GM03348 (cell line): ENCODE measurements around the gene FAM89A.
"Not testable (repeated sequence)": the region's sequence is repeated elsewhere in the genome, so short reads cannot be mapped to it uniquely, and the experiment has no call there.

ENCODE experiments used
- DNase-seq: peaks from one replicate; pipeline ENCODE4 v3.0.0; 2012; ENCODE audit warnings: low spot score

Gene FAM89A

GRCh38 chr1:231032963-231033362 lies 7.1 kb downstream of the FAM89A start:
- DNase-seq, result no peak

- no peak for DNase-seq
Observed at GRCh38 chr1:231029841-231030240, 10.2 kb downstream of the FAM89A start.

- DNase-seq, result not testable (repeated sequence)
Observed at GRCh38 chr1:231029247-231029646, 10.8 kb downstream of the FAM89A start.

GRCh38 chr1:231028682-231029081 lies 11.4 kb downstream of the FAM89A start:
- DNase-seq, result no peak

GRCh38 chr1:231027971-231028370 lies 12.1 kb downstream of the FAM89A start:
- no peak for DNase-seq

- DNase-seq, result no peak
Observed at GRCh38 chr1:231027136-231027925, 12.7 kb downstream of the FAM89A start.

DNA sequence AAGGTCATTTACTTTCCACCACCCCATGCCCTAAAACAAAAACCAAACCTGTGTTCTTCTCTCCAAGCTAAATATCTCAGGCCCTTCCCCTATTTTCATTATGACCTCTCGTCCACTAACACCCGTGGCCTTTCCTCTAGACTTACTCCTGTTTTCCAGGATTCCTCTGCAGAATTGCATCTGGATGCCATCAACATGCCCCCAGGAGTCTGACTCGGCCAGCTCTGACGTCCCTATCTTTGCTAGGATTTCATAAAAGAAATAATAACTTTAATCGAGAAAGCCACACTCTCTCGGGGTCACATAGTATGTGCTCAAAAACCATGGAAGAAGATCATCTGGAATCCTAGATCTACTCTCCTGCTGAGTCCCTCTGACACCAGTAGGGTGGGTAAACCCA lies 13.5 kb downstream of the FAM89A start:
- DNase-seq, result no peak

GRCh38 chr1:231023150-231023549 lies 16.9 kb downstream of the FAM89A start:
- DNase-seq, result no peak

DNA sequence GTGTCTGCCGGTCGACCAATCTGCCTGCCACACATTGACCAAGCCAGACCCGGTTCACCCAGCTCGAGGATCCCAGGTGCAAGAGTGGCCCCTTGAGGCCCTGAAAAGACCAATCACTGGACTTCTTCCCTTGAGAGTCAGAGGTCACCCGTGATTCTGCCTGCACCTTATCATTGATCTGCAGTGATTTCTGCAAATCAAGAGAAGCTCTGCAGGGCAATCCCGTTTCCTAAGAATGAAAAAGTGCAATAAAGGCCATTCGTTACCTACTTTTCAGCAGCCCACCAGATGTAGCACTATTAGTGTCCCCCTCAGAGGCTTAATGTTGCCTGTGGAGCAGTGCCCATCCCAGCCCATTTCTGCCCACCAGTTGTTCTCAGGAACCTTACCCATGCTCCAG lies 17.5 kb downstream of the FAM89A start:
- not testable (repeated sequence) for DNase-seq

DNA sequence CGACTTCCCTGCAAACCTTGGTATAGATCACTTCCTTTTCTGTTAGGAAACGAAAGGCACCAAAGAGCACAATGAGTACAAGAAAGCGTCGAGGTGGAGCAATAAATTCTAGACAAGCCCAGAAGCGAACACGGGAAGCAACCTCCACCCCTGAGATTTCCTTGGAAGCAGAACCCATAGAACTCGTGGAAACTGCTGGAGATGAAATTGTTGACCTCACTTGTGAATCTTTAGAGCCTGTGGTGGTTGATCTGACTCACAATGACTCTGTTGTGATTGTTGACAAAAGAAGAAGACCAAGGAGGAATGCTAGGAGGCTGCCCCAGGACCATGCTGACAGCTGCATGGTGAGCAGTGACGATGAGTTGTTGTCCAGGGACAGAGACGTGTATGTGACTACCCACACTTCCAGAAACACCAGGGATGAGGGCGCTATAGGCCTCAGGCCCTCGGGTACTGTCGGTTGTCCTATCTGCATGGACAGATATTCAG lies 18.5 kb downstream of the FAM89A start:
- DNase-seq, result no peak

GRCh38 chr1:231020816-231021215 lies 19.2 kb downstream of the FAM89A start:
- no peak for DNase-seq

DNA sequence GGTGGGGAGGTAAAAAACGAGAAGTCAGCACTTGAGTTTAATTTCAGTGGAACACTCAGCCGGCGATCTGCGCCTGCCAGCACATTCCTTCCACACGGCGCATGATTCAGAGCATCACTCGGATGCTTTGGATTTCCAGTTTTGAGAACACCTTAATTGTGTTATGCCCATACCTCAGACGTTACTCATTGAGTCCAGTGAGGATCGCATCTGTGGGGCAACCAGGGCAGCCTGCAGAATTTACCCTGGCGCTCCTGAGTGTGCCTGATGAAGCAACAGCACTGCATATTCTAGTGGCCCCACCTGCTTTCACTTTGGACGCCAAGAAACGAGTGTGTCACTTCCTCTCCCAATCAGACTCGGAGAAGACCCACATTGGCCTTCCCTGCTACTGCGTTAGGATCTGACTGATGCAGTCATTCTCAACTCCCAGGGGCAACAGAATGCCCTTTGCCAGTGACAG lies 19.9 kb downstream of the FAM89A start:
- DNase-seq, result no peak

GRCh38 chr1:231019711-231020110 lies 20.3 kb downstream of the FAM89A start:
- no peak for DNase-seq

GRCh38 chr1:231016966-231017365 lies 23.1 kb downstream of the FAM89A start:
- no peak for DNase-seq

DNA sequence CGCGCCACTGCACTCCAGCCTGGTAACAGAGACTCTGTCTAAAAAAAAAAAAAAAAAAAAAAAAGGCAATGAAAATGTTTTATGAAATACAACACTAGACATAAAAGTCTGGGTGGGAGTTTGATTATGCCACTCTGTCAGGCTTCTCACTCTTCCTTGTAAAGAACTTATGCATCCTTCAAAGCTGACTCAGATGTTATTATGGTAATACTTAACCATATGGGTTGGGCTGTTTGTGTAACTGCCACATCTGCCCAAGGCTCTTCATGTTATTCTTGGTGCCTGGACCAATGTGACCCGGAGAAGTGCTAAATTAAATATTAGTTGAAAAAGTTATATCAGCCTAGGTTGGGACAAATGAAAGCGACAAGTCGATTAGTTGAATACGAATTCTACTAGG lies 23.8 kb downstream of the FAM89A start:
- no peak for DNase-seq

- DNase-seq, result no peak
Observed at GRCh38 chr1:231013391-231014015, 26.6 kb downstream of the FAM89A start.

GRCh38 chr1:231011963-231012362 lies 28.1 kb downstream of the FAM89A start:
- DNase-seq, result no peak

DNA sequence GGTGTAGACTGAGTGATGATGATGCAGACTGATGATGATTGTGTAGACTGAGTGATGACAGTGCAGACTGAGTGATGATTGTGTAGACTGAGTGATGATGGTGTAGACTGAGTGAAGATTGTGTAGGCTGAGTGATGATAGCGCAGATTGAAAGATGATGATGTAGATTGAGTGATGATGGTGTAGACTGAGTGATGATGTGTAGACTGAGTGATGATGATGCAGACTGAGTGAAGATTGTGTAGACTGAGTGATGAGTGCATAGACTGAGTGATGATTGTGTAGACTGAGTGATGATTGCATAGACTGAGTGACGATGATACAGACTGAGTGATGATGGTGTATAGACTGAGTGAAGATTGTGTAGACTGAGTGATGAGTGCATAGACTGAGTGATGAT lies 28.7 kb downstream of the FAM89A start:
- DNase-seq, result no peak

- not testable (repeated sequence) for DNase-seq
Observed at GRCh38 chr1:231007535-231007934, 32.5 kb downstream of the FAM89A start.

DNA sequence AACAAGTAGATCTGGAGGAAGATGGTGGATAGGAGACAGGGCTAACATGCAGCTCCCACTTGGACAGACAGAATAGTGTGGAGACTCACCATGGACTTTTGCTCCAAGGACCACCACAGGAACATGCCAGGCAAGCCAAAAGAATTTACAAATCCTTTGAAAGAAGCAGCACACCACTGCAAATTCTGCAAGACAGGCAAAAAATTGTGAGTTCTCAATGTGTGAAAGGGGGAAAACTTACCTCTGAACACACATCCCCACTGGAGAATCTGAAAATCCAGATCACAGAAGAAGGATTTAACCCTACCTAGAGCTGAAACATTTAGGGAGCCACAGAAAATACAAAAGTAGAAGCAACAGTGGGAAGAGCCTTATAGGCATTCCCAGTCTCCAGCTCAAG lies 38.2 kb downstream of the FAM89A start:
- DNase-seq, result no peak

GRCh38 chr1:231000639-231001038 lies 39.4 kb downstream of the FAM89A start:
- no peak for DNase-seq

- no peak for DNase-seq
Observed at GRCh38 chr1:231000201-231000600, 39.9 kb downstream of the FAM89A start.

DNA sequence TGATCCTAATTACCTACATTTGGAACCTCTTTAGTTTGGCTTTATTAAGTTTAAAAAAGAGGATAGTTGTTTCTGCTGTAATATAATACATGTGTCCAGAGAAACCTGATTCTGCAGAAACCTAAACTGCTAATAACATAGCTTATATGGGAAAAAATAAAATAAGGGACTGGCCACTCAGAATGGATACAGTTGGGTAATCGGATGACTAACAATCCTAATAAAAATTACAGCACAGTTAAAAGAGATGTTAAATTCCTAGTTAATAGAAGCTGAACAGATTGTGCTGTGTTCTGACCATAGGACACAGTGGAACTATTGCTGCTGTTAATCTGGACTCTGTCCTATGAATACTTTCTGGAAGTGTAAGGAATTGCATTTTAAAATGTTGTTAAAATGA lies 45.2 kb downstream of the FAM89A start:
- DNase-seq, result no peak
